ENCODE data around the gene RAB42. TPM values are rescaled to one million over a fixed set of nuclear protein-coding genes. Genes with fewer than 3 reads are reported as not detected.

RAB42 gene
- polyA plus RNA-seq, 3 donors: 0.12 to 0.23 TPM; not detected in 1

GRCh38 chr1:28631713-28632112 lies 39.6 kb downstream of the RAB42 start:
- Histone ChIP-seq H3K79me2 (ENCODE audit: insufficient read depth, low read length) (peaks cover 16% of the 10 kb centered on the region), H3K27ac (ENCODE audit: low read depth in 1 of 2, low read length in 2 of 2) (no peak overlapping the region), H3K4me2 (replicated peaks; ENCODE audit: extremely low read depth, low read length, poor library complexity, severe bottlenecking) (no peak overlapping the region), H3K27me3 (ENCODE audit: control insufficient read depth in 2 of 2, insufficient read depth in 2 of 2, low read length in 2 of 2) (no peaks in the 10 kb centered on the region), H4K20me1 (ENCODE audit: insufficient read depth, low read length) (peaks cover 9% of the 10 kb centered on the region), H3K9ac (ENCODE audit: insufficient read depth, low read length, poor library complexity, severe bottlenecking) (no peak overlapping the region), H3K4me3 (replicated peaks in 1 of 3; ENCODE audit: low read depth in 2 of 3, low read length in 3 of 3) (no peak overlapping the region), H3K9me3 (replicated peaks in 1 of 2; ENCODE audit: control insufficient read depth in 1 of 2, insufficient read depth in 1 of 2, low read length in 2 of 2) (no peaks in the 10 kb centered on the region), H3K36me3 (replicated peaks in 1 of 2; ENCODE audit: control insufficient read depth in 1 of 2, insufficient read depth in 2 of 2, low read length in 2 of 2) (no peaks in the 10 kb centered on the region), H3K4me1 (ENCODE audit: control insufficient read depth in 1 of 2, insufficient read depth in 2 of 2, low read length in 2 of 2) (no peaks in the 10 kb centered on the region), H2AFZ (ENCODE audit: insufficient read depth, low read depth, low read length, poor library complexity, severe bottlenecking) (no peak overlapping the region)
- H3K9me3 Mint-ChIP-seq: peaks cover 0 to 2% (median 0%) of the 10 kb centered on the region in 7 donors
- H3K36me3 Mint-ChIP-seq: peaks cover 3 to 5% of the 10 kb centered on the region in 2 donors
- WGBS (ENCODE audit: insufficient coverage): no CpG with 5 or more reads among the region's 1 CpG
- no peak overlapping the region for H3K27ac Mint-ChIP-seq
- H3K27me3 Mint-ChIP-seq (ENCODE audit: low read depth in 3 of 3): no peaks in the 10 kb centered on the region
- TF ChIP-seq CTCF (IDR thresholded peaks at IDR 0.05): no peak
- no peak for DNase-seq
- peaks cover 4% of the 10 kb centered on the region for H3K4me1 Mint-ChIP-seq
- intact Hi-C loops (cut with micrococcal nuclease): no loop called here
- H3K4me3 Mint-ChIP-seq: no peak overlapping the region

- Histone ChIP-seq H3K4me3 (replicated peaks in 1 of 3; ENCODE audit: low read depth in 2 of 3, low read length in 3 of 3) (no peak overlapping the region), H3K27me3 (ENCODE audit: control insufficient read depth in 2 of 2, insufficient read depth in 2 of 2, low read length in 2 of 2) (no peaks in the 10 kb centered on the region), H3K4me1 (ENCODE audit: control insufficient read depth in 1 of 2, insufficient read depth in 2 of 2, low read length in 2 of 2) (no peaks in the 10 kb centered on the region), H2AFZ (ENCODE audit: insufficient read depth, low read depth, low read length, poor library complexity, severe bottlenecking) (no peak overlapping the region), H3K36me3 (replicated peaks in 1 of 2; ENCODE audit: control insufficient read depth in 1 of 2, insufficient read depth in 2 of 2, low read length in 2 of 2) (no peaks in the 10 kb centered on the region), H3K4me2 (replicated peaks; ENCODE audit: extremely low read depth, low read length, poor library complexity, severe bottlenecking) (no peak overlapping the region), H3K9me3 (replicated peaks in 1 of 2; ENCODE audit: control insufficient read depth in 1 of 2, insufficient read depth in 1 of 2, low read length in 2 of 2) (no peaks in the 10 kb centered on the region), H3K9ac (ENCODE audit: insufficient read depth, low read length, poor library complexity, severe bottlenecking) (no peak overlapping the region), H3K27ac (ENCODE audit: low read depth in 1 of 2, low read length in 2 of 2) (no peak overlapping the region), H3K79me2 (ENCODE audit: insufficient read depth, low read length) (peaks cover 21% of the 10 kb centered on the region), H4K20me1 (ENCODE audit: insufficient read depth, low read length) (peaks cover 9% of the 10 kb centered on the region)
- Mint-ChIP-seq H3K27ac (peak overlapping the region in 1 of 7 donors; percentile 46), H3K9me3 (peaks cover 0 to 2% (median 0%) of the 10 kb centered on the region in 7 donors), H3K36me3 (peaks cover 3 to 7% of the 10 kb centered on the region in 2 donors), H3K4me1 (peaks cover 4% of the 10 kb centered on the region), H3K27me3 (ENCODE audit: low read depth in 3 of 3) (no peaks in the 10 kb centered on the region), H3K4me3 (no peak overlapping the region)
- DNase-seq: no peak
- no peak for TF ChIP-seq CTCF (IDR thresholded peaks at IDR 0.05)
- 100% methylated on average over 3 of the region's 4 CpGs for WGBS (ENCODE audit: insufficient coverage)
- intact Hi-C loops (cut with micrococcal nuclease): no loop called here
These were observed 40.5 kb downstream of the RAB42 start for GRCh38 chr1:28632560-28632959.

All from CD14-positive monocyte (primary cell).